Duodenal mucosa (tissue), 2 donors: ENCODE measurements around the gene MTG2.

ENCODE experiments used
- H3K27ac ChIP-seq: one replicate; pipeline ENCODE4 v1.7.0; 2013; ENCODE audit warnings: low read depth, low read length
- H3K27me3 ChIP-seq, 2 donors: one replicate each; pipeline ENCODE4 v1.7.0; 2013; ENCODE audit warnings: low read length in 2 of 2, control low read depth in 1 of 2; ENCODE audit not compliant: insufficient read depth in 2 of 2, control insufficient read depth in 1 of 2
- H3K36me3 ChIP-seq, 2 donors: one replicate each; pipeline ENCODE4 v1.7.0; 2013; ENCODE audit warnings: low read length in 2 of 2, control low read depth in 1 of 2; ENCODE audit not compliant: insufficient read depth in 2 of 2, control insufficient read depth in 1 of 2
- H3K4me1 ChIP-seq, 2 donors: one replicate each; pipeline ENCODE4 v1.7.0; 2013; ENCODE audit warnings: low read length in 2 of 2, control low read depth in 1 of 2; ENCODE audit not compliant: insufficient read depth in 2 of 2, control insufficient read depth in 1 of 2
- H3K4me3 ChIP-seq, 2 donors: one replicate each; pipeline ENCODE4 v1.7.0; 2013; ENCODE audit warnings: low read length in 2 of 2, low read depth in 1 of 2
- H3K9ac ChIP-seq, 2 donors: one replicate each; pipeline ENCODE4 v1.7.0; 2013; ENCODE audit warnings: low read length in 2 of 2, low read depth in 1 of 2
- H3K9me3 ChIP-seq, 2 donors: one replicate each; pipeline ENCODE4 v1.7.0; 2013; ENCODE audit warnings: low read length in 2 of 2, control low read depth in 1 of 2; ENCODE audit not compliant: control insufficient read depth in 1 of 2

Gene MTG2

GRCh38 chr20:62181808-62182207 is 1.0 kb upstream of the MTG2 start:
- Histone ChIP-seq H3K4me1 (peaks cover 13 to 19% of the 10 kb centered on the region in 2 donors), H3K27me3 (no peaks in the 10 kb centered on the region), H3K9me3 (no peaks in the 10 kb centered on the region), H3K27ac (no peak overlapping the region), H3K4me3 (peak overlapping the region in 1 of 2 donors; percentile 96), H3K9ac (peak overlapping the region in 1 of 2 donors; percentile 96), H3K36me3 (peaks cover 0 to 11% of the 10 kb centered on the region in 2 donors)

- peaks cover 19 to 27% of the 10 kb centered on the region in 2 donors for H3K4me1 ChIP-seq
- peaks cover 0 to 6% of the 10 kb centered on the region in 2 donors for H3K36me3 ChIP-seq
- no peaks in the 10 kb centered on the region for H3K9me3 ChIP-seq
- no peaks in the 10 kb centered on the region for H3K27me3 ChIP-seq
- H3K4me3 ChIP-seq: peak overlapping the region; percentile 96 to 98
- peak overlapping the region; percentile 96 to 98 for H3K9ac ChIP-seq
- H3K27ac ChIP-seq: no peak overlapping the region
Observed at GRCh38 chr20:62183426-62184142, 756 bp downstream of the MTG2 start.

- Histone ChIP-seq H3K27me3 (no peaks in the 10 kb centered on the region), H3K9me3 (no peaks in the 10 kb centered on the region), H3K4me3 (no peak overlapping the region), H3K27ac (no peak overlapping the region), H3K36me3 (peaks cover 0 to 15% of the 10 kb centered on the region in 2 donors), H3K4me1 (peaks cover 19 to 27% of the 10 kb centered on the region in 2 donors), H3K9ac (no peak overlapping the region)
Observed at GRCh38 chr20:62186096-62186426, 3.2 kb downstream of the MTG2 start.

GRCh38 chr20:62186887-62187866 is 4.3 kb downstream of the MTG2 start:
- Histone ChIP-seq H3K4me1 (peaks cover 13 to 21% of the 10 kb centered on the region in 2 donors), H3K9ac (no peak overlapping the region), H3K4me3 (no peak overlapping the region), H3K9me3 (no peaks in the 10 kb centered on the region), H3K36me3 (peaks cover 0 to 19% of the 10 kb centered on the region in 2 donors), H3K27ac (no peak overlapping the region), H3K27me3 (no peaks in the 10 kb centered on the region)

- peaks cover 0 to 33% of the 10 kb centered on the region in 2 donors for H3K36me3 ChIP-seq
- H3K9ac ChIP-seq: no peak overlapping the region
- H3K27me3 ChIP-seq: no peaks in the 10 kb centered on the region
- H3K27ac ChIP-seq: no peak overlapping the region
- no peak overlapping the region for H3K4me3 ChIP-seq
- peaks cover 6 to 8% of the 10 kb centered on the region in 2 donors for H3K4me1 ChIP-seq
- no peaks in the 10 kb centered on the region for H3K9me3 ChIP-seq
Observed at GRCh38 chr20:62190639-62191411, 8.0 kb downstream of the MTG2 start.

GRCh38 chr20:62191781-62192559 is 9.1 kb downstream of the MTG2 start:
- Histone ChIP-seq H3K4me1 (peaks cover 6% of the 10 kb centered on the region in 2 donors), H3K4me3 (no peak overlapping the region), H3K9me3 (no peaks in the 10 kb centered on the region), H3K27me3 (no peaks in the 10 kb centered on the region), H3K36me3 (peaks cover 0 to 40% of the 10 kb centered on the region in 2 donors), H3K9ac (no peak overlapping the region), H3K27ac (no peak overlapping the region)

- no peaks in the 10 kb centered on the region for H3K9me3 ChIP-seq
Observed at GRCh38 chr20:62192635-62193034, 9.8 kb downstream of the MTG2 start.

GRCh38 chr20:62193079-62194025 is 10.5 kb downstream of the MTG2 start:
- H3K4me3 ChIP-seq: no peak overlapping the region
- no peak overlapping the region for H3K9ac ChIP-seq
- H3K9me3 ChIP-seq: no peaks in the 10 kb centered on the region
- no peak overlapping the region for H3K27ac ChIP-seq
- no peaks in the 10 kb centered on the region for H3K27me3 ChIP-seq
- peaks cover 4 to 52% of the 10 kb centered on the region in 2 donors for H3K36me3 ChIP-seq
- no peaks in the 10 kb centered on the region for H3K4me1 ChIP-seq

More at GRCh38 chr20:62192635-62193034, 9.8 kb downstream of the MTG2 start:
- H3K27ac ChIP-seq: no peak overlapping the region
- peaks cover 0 to 45% of the 10 kb centered on the region in 2 donors for H3K36me3 ChIP-seq
- no peak overlapping the region for H3K4me3 ChIP-seq
- H3K4me1 ChIP-seq: peaks cover under 1 to 2% of the 10 kb centered on the region in 2 donors
- no peak overlapping the region for H3K9ac ChIP-seq
- H3K27me3 ChIP-seq: no peaks in the 10 kb centered on the region
